Left forelimb (tissue), 1 donor: Measurements from ENCODE around the gene TET3.

Experiments
- DNase-seq: peaks from one replicate; pipeline ENCODE4 v3.0.0-alpha.2; 2018; ENCODE audit warnings: low spot score

TET3 gene

DNA sequence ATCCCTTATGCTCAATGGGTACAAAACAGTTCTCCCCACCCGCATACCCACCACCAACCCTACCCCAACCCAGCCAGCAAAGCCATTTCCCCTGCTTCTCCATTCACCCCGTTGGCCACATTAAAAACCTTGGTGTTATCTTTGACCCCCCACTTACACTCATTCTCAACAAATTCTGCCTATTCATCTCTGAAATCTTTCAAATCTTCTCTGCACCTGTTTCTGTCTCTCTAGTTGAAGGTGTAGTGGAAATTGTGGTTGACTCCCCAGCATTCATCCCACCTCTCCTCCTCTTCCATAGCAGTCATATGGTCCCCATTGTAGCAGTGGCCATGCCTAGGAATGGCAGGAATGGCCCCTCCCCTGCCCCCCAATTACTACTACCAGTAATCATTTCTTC lies 20.5 kb upstream of the TET3 start:
- no peak for DNase-seq

DNA sequence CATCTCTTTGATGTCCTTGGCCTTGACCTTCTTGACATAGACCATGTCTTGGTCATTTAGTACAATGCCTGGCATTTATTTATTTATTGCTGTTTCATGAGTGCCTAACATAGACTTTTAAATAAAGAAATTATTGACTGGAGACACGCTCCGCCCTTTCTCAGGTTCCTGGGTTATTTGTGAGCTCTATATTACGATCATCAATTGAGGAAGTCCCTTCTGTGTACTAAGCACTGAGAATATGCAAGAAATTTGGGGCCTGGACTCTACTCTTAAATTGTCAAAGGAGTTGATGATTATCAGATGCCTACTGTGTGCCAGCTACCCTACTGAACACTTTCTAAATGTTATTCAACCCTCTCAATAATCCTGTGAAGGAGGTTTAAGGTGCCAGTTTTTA lies 19.7 kb upstream of the TET3 start:
- DNase-seq: no peak

DNA sequence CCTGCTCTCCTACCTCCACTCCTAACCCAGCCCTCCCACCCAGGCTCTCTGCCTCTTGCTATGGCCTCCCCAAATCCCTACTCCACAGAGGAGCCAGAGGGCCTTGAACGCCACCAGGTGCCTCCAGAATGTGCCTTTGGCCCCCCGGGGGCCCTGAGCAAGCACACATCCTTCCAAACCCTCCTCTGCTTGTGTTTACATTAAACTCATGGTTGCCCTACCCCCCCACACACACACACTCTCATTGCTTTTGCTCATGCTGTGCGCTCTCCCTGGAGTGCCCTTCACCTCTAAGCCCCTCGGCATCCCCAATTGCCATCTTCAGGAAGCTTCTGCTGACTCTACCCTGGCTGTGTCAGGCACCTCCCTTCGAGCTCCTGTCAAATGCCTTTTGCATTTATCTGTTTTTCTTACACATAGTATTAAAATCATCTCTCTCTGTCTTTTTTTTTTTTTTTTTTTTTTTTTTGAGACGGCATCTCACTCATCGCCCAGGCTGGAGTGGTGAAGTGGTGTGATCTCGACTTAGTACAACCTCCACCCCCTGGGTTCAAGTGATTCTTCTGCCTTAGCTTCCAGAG lies 16.3 kb upstream of the TET3 start:
- no peak for DNase-seq

DNA sequence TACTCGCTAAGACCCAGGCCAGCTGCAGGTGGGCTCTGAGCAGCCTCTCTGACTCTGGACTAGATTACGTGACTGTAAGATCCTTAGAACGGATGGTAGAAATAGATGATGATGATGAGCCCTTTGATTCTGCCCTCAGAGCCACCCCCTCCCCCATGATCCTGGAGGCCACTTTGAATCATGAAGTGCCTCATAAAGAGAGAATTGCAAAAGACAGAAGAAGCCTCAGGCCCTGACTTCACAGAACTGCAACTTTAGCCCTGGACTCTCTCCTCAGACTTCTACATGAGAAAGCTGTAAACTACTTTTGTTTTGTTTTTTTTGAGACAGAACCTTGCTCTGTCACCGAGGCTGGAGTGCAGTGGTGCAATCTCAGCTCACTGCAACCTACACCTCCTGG lies 15.4 kb upstream of the TET3 start:
- DNase-seq: no peak

DNA sequence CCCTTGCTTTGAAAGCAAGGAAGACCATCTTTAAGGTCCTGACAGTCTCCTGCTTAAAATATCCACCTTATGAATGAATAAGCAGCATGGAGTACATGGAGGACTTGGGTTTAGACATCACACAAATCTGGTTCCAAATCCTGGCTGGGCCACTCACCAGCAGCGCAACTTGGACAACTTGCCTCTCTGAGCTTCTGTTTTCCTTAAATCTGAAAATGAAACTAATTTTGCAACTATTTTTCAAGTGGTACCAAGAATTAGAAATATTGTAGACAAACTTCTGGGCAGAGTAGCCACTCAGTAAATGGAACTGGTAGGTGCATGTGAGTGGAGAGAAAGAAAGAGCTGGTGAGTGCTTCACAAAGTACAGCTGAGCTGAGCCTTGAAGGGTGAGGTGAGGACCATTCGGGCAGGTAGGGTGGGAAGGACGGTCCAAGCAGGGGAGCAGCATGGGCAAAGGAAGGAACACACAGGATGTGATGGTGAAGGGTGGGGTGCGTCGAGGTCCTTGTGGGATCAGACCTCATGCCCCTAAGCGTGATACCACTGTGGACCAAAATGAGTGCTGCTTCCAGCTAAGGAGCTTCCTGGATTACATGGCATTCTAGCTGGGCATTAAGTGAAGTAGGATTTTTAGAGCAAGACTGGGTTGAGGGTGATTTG lies 14.4 kb upstream of the TET3 start:
- DNase-seq: no peak

DNA sequence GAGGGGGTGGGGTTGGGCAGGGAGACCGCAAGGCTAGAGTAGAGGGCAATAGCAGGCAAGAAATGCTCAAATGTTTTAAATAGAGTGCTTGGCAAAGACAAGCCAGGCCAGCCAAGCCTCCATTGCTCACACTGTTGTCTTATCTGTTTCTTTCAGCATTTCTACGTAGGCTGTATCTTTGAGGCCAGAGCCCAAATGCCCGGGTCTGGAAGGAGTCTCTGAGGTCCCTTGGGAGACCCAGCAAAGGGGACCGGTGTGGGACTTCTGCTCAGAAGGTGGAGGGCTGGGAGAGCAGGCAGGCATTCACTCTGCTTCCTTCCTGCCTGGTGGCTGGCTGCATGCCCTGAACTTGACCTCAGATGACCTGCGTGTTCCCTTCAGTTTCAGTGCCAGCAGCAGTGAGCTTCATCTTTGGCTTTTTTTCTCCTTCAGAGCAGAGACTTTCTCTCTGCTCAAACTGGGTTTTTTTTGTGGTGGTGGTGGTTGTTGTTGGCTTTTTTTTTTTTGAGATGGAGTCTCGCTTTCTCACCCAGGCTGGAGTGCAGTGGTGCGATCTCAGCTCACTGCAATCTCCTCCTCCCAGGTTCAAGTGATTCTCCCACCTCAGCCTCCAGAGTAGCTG lies 13.7 kb upstream of the TET3 start:
- no peak for DNase-seq

DNA sequence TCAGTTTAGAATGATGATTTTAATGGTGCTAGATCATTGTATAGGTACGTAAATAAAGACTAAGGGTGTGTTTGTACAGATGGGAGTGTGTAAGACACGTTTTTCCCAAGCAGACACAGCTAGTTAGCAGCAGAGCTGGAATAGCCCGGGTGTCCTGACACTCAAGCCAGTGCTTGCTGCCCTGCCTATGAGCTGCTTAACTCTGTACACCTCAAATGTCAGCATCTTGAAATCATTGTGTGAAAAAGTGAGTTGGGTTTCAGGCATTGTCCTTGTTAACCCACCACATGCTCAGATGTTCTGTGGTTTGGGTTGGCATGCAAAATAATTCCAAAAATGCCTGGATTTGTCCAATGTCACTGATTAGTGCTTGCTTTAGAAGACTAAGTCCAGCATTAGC lies 13.0 kb upstream of the TET3 start:
- no peak for DNase-seq

DNA sequence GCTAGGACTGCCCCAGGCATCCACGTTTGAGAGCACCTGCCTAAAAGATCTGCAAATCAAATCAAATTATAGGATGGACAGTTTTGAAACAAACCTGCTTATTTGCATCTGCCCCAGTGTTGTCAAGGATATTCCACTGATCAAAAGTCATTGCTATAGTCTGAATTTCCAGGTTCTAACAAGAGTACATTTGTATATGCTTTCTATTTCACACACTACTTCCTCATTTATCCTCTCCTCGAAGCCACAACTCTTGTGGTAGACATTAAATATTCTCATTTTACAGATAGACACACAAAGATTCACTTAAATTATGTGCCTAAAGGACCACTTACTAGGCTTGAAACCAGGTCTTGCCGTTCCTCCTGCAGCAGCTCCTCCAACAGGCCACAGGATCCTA lies 11.9 kb upstream of the TET3 start:
- no peak for DNase-seq

DNA sequence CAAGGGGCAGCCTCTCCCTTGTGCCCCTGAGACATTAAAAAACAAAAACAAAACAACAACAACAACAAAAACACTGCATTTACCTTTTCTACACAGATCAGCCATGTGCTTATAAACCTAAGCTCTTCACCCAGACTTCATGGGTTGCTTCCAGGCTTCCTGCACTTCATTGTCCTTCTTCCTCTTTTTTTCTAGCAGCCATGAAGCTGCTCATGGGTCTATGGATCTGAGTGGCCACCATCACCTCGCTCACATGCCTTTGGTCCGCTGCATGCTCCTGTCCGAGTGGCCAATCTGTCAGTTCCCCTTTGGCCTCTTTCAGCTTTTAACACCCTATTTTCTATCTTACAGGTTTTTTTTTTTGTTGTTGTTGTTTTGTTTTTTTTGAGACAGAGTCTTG lies 9.0 kb upstream of the TET3 start:
- no peak for DNase-seq

DNA sequence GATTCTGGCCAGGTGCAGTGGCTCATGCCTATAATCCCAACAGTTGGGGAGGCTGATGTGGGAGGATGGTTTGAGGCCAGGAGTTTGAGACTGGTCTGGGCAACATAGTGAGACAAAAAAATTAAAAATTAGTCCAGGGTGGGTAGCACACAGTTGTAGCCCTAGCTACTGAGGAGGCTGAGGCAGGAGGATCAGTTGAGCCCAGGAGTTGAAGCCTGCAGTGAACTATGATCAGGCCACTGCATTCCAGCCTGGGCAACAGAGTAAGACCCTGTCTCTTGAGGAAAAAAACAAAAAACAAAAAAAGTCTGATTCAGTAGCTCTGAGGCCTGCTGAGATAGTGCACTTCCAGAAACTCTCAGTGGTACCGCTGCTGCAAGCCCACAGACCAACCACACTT lies 7.9 kb upstream of the TET3 start:
- no peak for DNase-seq

DNA sequence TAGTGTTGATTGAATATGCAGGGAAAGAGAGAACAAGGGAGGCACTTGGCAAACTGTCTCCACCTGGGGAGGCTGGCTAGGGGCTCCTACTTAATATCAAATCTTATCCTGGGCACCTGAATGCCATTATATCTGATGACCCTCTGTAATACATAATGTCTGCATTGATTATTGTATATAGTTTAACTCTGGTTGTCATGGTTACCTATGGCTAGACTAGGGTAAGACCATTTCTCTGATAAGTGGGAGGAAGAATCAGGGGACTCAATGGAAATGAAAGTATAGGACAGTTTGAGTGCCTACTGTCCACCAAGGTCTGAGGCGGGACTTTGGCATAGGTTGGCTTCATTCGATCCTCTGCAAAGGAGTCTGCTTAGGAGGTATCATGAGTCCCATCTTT lies 7.2 kb upstream of the TET3 start:
- DNase-seq: no peak

DNA sequence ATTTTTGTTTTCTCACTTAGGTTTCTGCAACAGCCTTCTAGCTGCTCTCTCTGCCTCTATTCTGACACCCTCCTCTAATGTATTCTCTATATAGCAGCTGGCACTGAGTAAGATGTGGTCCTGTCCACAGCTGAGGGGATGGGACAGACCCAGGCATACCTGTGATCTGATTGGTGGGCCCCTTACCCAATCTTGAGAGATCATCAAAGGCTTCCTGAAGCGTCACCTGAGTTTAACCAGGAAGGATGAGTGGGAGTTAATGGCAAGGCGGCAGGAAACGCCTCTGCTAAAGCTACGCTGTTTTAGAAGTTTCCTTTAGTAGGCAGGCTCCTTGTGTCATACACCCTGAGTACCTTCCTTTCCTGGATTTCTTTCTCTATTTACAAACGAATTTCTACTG lies 5.7 kb upstream of the TET3 start:
- no peak for DNase-seq

DNA sequence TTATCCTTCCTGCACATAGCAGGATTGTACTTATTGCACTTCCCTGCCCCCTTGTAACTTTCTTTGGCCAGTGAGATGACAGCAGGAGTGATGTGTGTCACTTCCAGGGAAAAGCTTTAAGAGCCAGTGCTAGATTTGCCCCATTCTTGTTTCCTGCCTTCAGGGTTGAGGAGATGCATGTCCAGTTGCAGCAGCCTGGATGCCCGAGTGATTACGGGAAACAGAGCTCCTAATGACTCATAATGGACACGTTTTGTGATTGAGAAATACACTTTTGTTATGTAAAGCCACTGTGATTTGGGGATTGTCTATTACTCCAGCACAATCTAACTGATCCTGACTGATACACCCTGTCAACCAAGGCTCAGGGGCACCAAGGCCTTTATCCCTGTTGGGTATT lies 5.0 kb upstream of the TET3 start:
- DNase-seq: no peak

DNA sequence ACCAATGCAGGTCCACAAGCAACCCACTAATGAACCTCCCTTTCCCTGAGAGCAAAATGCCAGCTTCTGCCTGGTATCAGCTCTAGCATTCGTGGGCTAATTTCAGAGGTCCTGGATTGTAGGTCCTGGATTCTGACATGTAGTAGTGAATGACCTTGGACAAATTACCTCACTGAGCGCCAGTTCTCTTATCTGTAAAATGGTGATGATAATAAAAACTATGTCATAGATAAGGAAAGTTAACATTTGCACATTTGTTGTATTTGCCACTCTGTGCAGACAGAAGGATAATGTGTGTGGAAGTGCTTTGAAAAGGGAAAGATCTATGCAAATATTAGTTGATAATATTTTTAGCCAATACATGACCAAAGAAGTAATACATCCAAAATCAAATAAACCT lies 4.1 kb upstream of the TET3 start:
- no peak for DNase-seq

DNA sequence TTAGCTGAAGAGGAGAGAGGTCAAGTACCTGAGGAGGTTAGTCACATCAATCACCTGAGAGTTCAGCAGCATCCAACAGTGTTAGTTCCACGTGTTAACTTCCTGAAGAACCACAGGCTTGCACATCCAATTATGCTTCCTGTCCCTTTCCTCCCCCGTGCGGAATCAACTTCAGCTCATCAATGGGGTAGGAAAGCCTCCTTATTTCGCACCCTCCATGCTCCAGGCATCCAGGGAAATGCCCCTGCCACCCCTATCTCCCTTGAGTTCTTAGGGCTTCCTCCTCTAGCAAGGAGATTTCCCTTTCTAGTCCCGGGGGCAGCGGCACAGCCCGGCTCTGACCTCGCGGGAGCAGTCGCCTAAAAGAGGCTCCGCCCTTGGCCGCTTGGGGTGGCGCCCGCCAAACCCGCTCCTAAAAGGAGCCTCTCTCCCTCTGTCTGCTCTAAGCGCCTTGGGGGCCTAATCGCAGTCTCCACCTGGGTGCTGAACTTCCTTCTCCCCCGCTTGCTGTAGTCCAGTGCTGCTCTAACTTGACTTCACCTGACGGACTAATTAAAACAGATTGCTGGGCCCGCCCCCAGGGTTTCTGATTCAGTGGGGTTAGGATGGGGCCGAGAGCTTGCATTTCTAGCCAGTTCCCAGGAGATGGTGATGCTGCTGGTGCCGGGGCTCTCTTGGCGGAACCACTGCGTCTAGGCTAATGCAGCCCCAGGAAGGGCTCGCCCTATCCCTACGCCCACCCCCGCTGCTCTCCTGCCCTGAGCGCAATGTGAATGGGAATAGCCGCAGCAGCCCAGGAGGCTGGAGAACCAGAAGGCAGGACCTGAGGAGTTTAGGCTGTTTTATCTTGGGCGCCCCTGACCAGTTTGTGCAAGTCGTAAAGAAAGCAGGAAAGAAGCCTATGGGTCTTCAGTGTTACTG lies 3.4 kb upstream of the TET3 start:
- no peak for DNase-seq

DNA sequence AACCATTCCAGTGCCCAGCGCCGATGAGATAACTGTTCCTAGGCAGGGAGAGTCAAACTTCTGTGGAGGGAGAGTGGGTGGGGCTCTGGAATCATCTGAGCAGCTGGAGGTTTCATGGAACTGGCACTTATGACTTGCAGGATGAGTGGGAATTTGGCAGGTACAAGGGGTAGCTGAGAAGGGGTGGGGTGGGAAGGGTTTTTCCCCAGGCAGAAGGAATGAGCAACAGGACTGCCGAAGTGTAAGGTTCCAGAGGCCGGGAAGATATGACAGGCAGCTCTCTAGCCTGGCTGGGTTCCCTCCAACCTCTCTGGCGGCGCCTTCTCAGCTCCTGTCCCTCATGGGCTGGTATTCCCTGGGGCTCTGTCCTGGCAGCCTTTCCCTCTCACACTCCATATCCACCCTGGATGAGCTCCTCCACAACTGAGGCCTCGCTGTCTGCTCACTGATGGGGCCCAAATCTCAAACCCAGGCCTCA lies 2.5 kb upstream of the TET3 start:
- DNase-seq: no peak

DNA sequence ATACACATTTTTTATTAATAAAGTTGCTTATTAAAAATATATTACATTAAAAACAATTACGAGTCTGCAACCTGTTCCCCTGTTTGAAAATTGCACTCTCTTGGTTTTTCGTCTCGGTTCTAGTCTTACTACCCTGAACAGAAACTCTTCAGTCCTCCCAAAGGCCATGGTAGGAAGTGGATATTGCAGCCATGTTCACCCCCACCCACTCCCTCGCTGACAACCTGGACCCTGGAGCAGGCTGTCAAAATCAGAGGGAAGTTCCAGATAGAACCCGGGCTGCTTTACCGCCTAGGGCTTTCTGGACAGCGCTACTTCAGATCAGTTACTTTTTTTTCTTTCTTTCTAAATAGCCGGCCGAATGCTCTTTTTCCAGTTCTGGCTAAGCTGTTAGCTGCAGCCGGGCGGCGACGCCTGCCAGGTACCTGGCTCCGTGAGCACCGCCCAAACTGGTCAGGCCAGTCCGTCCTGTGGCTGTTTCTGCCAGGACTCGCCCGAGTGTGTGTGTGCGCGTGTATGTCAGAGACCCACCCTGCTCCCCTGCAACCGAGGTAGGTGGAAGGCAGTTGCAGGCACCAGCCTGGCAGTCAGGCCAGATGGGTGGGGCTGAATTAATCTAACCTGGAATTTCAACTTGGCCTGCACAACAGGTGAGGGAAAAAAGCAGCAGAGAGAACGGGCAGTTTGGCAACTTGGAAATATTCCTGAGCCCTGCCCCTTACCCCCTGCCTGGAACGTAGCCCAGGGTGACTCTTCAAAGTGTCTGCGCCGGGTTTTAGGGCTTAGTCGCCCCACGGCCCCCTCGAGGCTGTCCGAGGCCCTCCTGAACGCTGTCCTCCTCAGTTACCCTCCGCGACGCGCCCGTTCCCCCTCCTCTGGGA lies 1.1 kb upstream of the TET3 start:
- no peak for DNase-seq

DNA sequence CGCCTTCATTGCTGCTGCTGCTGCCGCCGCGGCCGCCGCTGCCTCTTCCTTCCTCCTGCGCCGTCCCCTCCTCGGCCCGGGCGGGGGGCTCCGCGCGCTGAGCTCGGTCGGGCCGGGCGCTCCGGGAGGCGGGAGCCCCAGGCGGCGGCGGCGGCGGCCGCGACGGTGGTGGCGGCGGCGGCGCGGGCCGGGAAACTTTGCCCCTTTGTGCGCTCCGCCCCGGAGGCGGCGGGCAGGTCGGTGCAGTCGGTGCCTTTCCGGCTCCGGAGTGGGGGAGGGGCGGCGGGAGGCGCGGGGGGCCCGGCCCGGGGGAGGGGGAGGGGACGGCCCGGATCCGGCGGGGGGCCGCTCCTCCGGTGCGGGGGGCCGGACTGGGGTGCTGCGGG lies 205 bp downstream of the TET3 start:
- DNase-seq: no peak

DNA sequence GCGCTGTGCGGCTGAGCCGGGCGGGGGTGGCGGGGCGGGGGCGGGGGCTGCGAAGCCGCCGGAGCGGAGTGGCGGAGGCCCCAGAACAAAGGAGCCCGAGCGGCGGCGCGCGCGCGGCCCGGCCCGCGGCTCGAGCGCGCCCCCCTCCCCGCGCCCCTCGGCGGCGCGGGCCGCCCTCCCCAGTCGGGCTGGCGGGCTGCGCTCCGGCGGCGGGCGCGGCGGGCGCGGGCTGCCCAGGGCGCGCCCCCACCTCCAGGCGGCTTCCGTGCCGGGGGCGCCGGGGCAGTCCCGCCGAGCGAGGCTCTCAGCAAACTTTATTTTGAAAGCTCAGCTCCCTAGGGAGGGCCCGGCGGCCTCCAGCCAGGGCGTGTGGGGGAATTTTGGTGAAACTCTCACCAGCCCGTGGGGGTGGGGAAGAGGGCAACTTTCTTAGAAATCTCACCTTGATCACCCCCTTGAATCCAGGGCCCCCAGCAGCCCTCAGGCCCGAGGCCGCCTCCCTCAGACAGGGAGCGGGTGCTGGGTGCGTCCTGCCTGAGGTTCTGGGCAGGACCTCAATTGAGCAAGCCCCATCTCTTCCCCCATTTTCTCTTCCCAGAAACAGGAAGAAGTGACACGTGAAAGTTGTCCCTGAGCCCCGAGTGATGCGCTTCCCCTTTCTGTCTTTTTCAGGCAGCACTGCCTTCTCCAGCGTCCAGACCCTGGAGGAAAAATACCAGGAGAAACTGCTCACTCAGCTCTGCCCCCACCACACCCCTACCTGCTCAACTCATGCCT lies 786 bp downstream of the TET3 start:
- no peak for DNase-seq

DNA sequence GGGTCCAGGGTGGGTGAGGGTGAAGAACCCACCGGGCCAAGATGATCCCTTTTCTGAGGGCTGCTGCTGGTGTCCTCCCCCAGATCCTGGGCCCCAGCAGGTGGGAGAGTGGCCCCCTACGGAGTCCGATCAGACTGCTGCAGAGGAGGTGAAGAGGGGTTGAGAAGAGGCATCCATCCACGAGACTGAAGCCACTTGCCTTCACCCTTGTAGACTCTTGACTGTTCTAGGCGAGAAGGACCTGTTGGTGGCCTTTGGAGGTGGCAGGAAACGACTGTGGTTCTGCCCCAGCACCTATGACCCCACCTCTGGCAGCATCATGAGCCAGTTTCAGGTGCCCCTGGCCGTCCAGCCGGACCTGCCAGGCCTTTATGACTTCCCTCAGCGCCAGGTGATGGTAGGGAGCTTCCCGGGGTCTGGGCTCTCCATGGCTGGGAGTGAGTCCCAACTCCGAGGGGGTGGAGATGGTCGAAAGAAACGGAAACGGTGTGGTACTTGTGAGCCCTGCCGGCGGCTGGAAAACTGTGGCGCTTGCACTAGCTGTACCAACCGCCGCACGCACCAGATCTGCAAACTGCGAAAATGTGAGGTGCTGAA lies 1.5 kb downstream of the TET3 start:
- DNase-seq: no peak
